GM19324 (cell line): ENCODE measurements around the gene MCCC2.
"Not testable (repeated sequence)": the region's sequence is repeated elsewhere in the genome, so short reads cannot be mapped to it uniquely, and the experiment has no call there.

Experiments
- ATAC-seq: cut with Tn5 transposase; IDR thresholded peaks from one replicate; pipeline ENCODE4 v1.9.1; 2021; ENCODE audit warnings: mild to moderate bottlenecking, moderate library complexity; ENCODE audit not compliant: unreplicated experiment, low FRiP score

Gene MCCC2

DNA sequence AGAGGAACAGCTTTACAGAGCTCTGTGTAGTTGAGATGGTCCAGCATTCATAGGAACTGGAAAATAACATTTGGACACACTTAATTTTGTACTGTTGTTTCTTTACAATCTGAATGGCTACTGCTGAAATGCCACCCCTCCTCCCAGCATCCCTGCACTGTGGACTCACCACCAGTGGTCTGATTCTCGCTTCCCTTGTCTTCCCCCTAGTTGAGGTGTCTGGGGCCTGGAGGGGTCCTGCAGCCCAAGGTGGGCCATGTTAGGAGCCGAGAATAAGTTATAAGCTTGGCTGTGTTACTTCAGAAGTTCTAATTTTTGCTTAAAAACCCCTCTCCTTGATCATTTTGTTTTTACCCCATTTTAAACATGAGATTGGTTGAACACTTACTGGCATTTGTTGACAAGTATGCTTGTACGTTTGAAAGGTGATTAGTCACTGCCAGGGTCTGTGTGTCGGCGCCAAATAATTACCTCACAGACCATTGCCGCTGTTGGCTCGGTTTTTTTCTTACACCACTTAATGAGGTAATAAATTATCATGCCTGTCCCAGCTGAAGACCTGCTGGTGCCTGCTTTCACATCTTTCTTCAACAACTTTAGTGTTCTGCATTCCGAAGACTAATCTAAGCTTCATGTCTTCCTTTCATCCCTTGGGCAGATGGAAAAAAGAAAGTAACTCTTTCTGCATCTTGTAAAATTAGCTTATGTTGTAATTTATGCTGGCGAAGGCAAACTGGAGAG, 65.8 kb downstream of the MCCC2 start:
- no peak for ATAC-seq

DNA sequence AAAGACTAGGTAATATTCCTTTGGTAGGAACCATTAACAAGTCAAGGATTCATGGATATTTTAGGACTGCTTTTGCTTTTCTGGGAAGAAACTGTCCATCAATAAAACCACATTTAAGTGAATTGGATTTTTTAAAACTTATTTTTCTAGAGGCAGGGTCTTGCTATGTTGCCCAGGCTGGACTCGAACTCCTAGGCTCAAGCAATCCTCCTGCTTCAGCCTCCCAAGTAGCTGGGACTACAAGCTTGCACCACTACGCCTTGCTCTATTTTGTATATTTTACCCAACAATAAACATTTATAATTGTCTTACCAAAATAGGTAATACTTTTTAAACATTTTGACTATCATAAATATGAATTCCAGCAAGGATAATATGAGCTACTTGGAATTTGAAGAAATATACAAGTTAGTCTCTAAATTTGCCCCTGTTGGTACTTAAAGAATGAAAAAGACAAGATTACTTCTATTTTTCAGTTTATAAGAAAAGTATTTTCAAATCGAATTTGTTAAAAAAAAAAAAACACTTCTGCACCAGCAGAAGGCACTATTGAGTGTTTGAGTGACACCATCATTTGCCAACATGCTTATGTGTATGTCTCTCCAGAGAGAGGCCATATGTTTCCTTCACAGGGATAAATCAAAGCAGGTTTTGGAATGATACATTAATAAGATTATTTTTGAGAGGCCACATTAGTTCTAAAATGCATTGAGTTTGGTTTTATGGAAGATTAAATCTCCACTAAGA, 71.9 kb downstream of the MCCC2 start:
- ATAC-seq: no peak

GRCh38 chr5:71662381-71662780, 75.2 kb downstream of the MCCC2 start:
- ATAC-seq: no peak

GRCh38 chr5:71663191-71663969, 76.2 kb downstream of the MCCC2 start:
- no peak for ATAC-seq

GRCh38 chr5:71664615-71665014, 77.5 kb downstream of the MCCC2 start:
- ATAC-seq: not testable (repeated sequence)

DNA sequence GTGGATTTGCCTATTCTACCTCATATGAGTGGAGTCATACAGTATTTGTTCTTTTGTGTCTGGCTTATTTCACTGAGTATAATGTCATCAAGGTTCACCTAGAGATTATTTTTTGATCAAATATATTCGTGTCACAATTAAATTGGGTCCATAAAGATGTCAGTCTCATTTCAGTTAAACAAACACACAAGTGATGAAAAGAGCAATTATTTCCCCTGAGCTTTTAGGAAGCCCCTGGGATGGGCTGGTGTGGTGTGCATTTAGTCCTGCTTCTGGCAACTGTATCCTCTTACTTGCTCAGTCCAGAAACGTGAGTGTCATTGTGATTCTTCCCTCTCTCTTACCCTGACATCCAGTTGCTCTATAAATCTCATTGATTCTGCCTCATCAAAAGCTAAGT, 79.2 kb downstream of the MCCC2 start:
- ATAC-seq: no peak

- no peak for ATAC-seq
Measured at GRCh38 chr5:71677977-71678376, 90.8 kb downstream of the MCCC2 start.

GRCh38 chr5:71679714-71680113, 92.6 kb downstream of the MCCC2 start:
- no peak for ATAC-seq

DNA sequence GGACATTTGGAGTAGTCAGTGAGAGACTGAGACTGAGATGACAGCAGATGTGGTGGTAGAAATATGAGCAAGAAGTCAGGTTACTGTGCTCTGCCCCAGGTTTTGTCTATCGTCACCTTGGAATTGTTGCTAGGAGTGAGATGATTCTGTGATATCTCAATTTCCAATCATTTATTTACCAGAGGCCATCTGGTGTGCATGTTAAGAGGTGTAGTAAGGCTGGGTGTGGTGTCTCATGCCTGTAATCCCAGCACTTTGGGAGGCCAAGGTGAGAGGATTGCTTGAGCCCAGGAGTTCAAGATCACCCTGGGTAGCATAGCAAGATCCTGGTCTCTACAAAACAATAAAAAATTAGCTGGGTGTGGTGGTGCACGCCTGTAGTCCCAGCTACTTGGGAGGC, 93.4 kb downstream of the MCCC2 start:
- ATAC-seq: no peak

DNA sequence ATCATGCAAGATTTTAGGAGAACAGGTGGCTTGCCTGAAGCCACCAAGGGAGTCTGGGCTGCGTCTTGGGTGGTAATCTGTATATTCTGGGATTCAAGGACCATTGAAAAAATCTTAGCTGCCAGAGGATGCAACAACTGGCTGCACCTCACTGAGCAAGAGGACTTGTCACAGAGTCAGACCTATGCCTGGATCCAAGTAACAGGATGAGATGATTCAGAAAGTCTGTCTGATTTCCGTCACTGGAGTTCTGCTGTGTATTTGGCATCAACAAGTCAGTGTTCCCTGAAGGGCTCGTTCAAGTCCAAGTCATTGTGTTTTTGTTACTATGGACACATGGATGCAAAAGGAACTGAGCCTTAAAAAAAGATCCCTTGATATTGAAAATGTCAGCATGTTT, 94.2 kb downstream of the MCCC2 start:
- ATAC-seq: no peak

GRCh38 chr5:71684309-71684708, 97.2 kb downstream of the MCCC2 start:
- ATAC-seq: no peak

DNA sequence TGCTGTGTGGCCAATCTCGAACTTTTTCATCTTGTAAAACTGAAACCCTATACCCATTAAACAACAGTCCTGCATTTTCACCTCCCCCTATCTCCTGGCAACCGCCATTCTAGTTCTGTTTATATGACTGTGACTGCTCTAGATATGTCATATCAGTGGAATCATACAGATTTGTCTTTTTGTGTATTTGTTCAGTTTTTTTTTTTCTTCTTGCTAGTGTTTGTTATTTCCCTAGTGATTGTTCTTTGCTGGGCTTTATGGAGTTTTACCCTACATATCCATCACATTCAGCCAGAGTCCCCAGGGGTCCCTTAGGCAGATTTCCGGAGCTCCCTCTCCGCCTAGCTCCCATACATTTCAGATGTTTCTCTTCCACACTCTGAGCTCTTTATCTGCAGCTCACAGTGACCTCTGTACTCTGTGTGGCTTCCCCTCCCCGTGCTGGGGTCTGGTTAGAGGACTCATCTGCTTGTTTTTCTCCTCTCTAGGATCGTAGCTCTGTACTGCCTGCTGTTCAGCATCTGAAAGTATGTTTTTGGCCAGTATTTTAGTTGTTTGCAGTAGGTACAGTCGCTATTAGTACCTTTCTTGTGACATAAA, 106.8 kb downstream of the MCCC2 start:
- no peak for ATAC-seq

GRCh38 chr5:71695071-71695470, 107.9 kb downstream of the MCCC2 start:
- no peak for ATAC-seq

DNA sequence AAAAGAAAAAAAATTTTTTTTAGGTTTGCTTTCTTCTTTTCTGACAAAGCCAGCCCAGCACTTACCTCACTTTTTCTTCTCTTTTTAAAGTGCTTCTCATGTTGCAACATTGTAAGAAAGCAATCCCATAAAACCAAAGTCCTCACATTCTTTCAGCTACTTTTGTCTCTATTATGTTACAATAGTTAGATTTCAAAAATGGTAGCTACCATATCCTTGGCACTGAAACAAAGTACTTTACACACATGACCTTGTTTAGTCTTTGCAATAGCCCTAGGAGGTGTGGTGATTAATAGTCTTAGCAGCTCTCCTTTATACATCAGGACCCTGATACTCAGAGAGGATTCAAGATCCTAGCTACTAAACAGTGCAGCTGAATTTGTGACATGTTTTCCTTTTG, 108.5 kb downstream of the MCCC2 start:
- ATAC-seq: no peak

DNA sequence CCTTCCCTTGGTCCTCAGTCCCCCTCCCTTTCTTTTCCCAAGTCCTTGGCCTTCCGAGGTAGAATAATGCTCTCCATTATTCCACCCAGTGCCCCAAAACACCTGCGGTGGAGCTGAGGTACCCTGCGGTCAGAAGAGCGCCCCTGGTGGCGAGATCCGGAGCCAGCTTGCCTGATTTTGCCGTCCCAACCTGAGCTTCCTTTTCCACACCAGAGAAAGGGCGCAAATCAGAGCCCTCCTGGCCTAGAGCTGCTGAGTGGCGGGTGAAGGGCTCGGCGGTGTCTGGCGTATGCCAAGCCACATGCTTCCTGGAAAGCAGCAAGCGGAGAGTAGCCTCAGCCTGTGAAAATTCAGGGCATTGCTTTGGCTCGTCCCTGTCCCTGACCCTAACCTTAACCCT, 110.8 kb downstream of the MCCC2 start:
- no peak for ATAC-seq

GRCh38 chr5:71699233-71699632, 112.1 kb downstream of the MCCC2 start:
- ATAC-seq: no peak

- ATAC-seq: no peak
Measured at GRCh38 chr5:71699751-71700150, 112.6 kb downstream of the MCCC2 start.

DNA sequence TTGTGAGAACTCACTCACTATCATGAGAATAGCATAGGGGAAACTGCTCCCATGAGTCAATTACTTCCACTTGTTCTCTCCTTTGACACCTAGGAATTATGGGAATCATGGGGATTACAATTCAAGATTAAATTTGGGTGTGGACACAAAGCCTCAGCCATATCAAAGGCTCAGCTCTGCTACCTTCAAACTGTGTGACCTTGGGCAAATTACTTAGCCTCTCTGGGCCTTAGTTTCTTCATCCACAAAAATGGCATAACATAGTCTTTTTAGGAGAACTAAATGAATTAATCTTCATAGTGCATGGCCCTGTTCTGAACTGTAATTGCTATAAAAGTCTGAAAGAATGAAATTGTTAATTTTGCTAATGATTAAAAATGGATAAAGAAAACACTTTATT, 113.7 kb downstream of the MCCC2 start:
- ATAC-seq: no peak

DNA sequence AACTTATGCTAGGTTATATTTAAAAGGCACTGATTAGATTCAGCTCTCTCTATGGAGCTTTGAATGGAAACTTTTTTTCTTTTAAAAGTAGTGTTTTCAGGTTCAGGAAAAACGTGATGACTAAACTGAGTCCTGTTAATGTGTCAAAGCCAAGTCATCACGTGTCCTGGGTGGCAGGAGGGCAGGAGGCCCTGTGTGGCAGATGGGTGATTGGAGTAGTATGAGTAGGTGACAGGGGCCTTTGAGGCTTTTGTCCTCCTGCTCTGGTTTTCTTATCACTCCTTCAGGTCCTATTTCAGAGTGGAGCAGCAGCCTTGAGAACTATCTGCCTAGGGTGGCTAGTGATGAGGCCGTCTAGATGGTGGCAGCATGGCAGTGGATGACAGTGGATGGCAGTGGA, 114.3 kb downstream of the MCCC2 start:
- no peak for ATAC-seq

DNA sequence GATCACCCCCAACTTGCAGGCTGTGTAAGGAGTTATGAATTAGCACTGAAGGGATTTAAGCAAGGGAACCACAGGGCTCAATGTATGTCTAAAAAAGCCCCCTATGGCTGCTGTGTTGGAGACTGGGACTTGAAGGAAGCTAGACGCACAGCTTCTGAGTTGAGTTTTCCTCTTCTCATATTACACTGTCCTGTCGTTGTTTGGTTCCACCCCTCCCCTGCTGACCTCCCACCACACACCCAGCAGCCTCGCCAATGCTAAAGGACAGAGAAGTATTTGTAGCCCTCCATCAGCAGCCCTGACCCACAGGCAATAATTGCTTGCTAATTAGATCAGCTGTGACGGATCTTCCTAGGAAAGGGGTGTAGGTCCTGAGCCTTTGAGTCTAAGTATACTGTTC, 116.8 kb downstream of the MCCC2 start:
- ATAC-seq: no peak

DNA sequence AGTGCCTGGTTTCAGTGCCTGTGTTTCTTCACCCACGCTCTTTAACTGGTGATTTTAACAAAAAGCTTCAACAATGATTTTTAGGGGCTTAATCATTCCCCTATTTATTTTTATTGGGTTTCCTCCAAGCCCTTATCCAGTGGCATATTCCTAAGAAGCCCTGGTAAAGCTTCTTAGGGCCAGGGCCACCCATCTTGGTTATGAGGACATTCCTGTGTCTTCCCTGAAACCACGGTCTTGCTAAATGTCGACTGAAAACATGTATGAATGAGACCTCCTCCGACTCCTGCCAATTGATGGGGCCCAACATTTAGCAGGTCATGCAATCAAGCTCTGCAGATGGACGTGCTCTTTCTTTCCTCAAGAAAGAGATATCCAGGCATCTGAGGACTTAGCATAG, 118.3 kb downstream of the MCCC2 start:
- ATAC-seq: no peak
